Measurements from ENCODE around the gene EFCAB11. TPM values are rescaled to one million over a fixed set of nuclear protein-coding genes. Genes with fewer than 3 reads are reported as not detected.

EFCAB11 gene
- total RNA-seq, 2 donors from 2014 or later: 1.1 to 1.9 TPM

GRCh38 chr14:89747126-89747525, 207.4 kb downstream of the EFCAB11 start:
- Mint-ChIP-seq H3K4me3 (no peak overlapping the region), H3K4me1 (peaks cover 15% of the 10 kb centered on the region)

GRCh38 chr14:89746654-89747053, 207.9 kb downstream of the EFCAB11 start:
- H3K36me3 Mint-ChIP-seq (ENCODE audit: low read depth): no peaks in the 10 kb centered on the region
- H3K4me3 Mint-ChIP-seq: no peak overlapping the region
- H3K9me3 ChIP-seq (ENCODE audit: control insufficient read depth, low read length, poor library complexity, severe bottlenecking): no peaks in the 10 kb centered on the region
- no peaks in the 10 kb centered on the region for H3K27me3 Mint-ChIP-seq
- H3K27ac Mint-ChIP-seq: no peak overlapping the region
- no peak for DNase-seq
- no peak for ATAC-seq
- peaks cover 13% of the 10 kb centered on the region for H3K4me1 Mint-ChIP-seq

More at GRCh38 chr14:89747126-89747525, 207.4 kb downstream of the EFCAB11 start:
- DNase-seq (no peak), ATAC-seq (no peak)
- H3K27me3 Mint-ChIP-seq: no peaks in the 10 kb centered on the region
- H3K27ac Mint-ChIP-seq: no peak overlapping the region
- no peaks in the 10 kb centered on the region for H3K9me3 ChIP-seq (ENCODE audit: control insufficient read depth, low read length, poor library complexity, severe bottlenecking)
- H3K36me3 Mint-ChIP-seq (ENCODE audit: low read depth): no peaks in the 10 kb centered on the region

GRCh38 chr14:89746135-89746534, 208.4 kb downstream of the EFCAB11 start:
- ATAC-seq: no peak
- Mint-ChIP-seq H3K27me3 (no peaks in the 10 kb centered on the region), H3K27ac (no peak overlapping the region), H3K4me1 (peaks cover 9% of the 10 kb centered on the region), H3K4me3 (no peak overlapping the region), H3K36me3 (ENCODE audit: low read depth) (no peaks in the 10 kb centered on the region)
- no peaks in the 10 kb centered on the region for H3K9me3 ChIP-seq (ENCODE audit: control insufficient read depth, low read length, poor library complexity, severe bottlenecking)
- no peak for DNase-seq

Other genes starting within 250 kb of the EFCAB11 start
- 10 to 100 TPM; 50.5 to 53.9 TPM for gene TDP1, start 1.2 kb upstream of the EFCAB11 start, total RNA-seq
- under 1 TPM in 1 of 2 donors, not detected in 1; 0.21 TPM for gene KCNK13, start 107.3 kb upstream of the EFCAB11 start, total RNA-seq

Measured in T-helper 17 cell (primary cell).